Motor neuron (in vitro differentiated cells): Measurements from ENCODE around the gene BCL3. TPM values are rescaled to one million over a fixed set of nuclear protein-coding genes. Genes with fewer than 3 reads are reported as not detected.
A peak's percentile ranks its signal among the peaks of the same experiment; 100 is the strongest.

ENCODE experiments used
- ATAC-seq, 8 experiments: fragments of 200-7000 bp; cut with Tn5 transposase; replicated peaks in 6 of 8; 2 replicates each; pipeline ENCODE4 v1.8.0; 2021; ENCODE audit warnings: mild to moderate bottlenecking in 8 of 8, moderate library complexity in 8 of 8
- H3K27ac ChIP-seq, 2 donors: fragments of 250-450 bp; sonication (Bioruptor Pico); 2 replicates each; pipeline ENCODE4 v1.9.0; 2021; ENCODE audit warnings: antibody characterized with exemption in 2 of 2, mild to moderate bottlenecking in 2 of 2, moderate library complexity in 1 of 2
- H3K4me1 ChIP-seq, 2 donors: fragments of 250-450 bp; sonication (Bioruptor Pico); replicated peaks in 1 of 2; 2 replicates each; pipeline ENCODE4 v1.6.1; 2021; ENCODE audit warnings: antibody characterized with exemption in 2 of 2, mild to moderate bottlenecking in 2 of 2, moderate library complexity in 1 of 2
- H3K4me3 ChIP-seq, 5 donors: fragments of 250-450 bp; sonication (Bioruptor Pico); 2 replicates each; pipeline ENCODE4 v1.9.0; 2021; ENCODE audit warnings: antibody characterized with exemption in 5 of 5, mild to moderate bottlenecking in 5 of 5, moderate library complexity in 4 of 5
- WGBS, 10 experiments: fragments of 450-650 bp; shearing (Covaris generic); methylation state at CpG; one replicate each; pipeline ENCODE4 v1.0.0; 2022; 5-methylcytosine and 5-hydroxymethylcytosine counted together
- in situ Hi-C, 9 experiments: fragments of 400-800 bp; cut with MboI; loops; one replicate each; pipeline ENCODE4 v1.15.0; 2021; ENCODE audit warnings: low sequenced_read_pairs in 9 of 9, low pct_unique_long_range_greater_than_20kb in 2 of 9; ENCODE audit not compliant: unreplicated experiment in 9 of 9
- total RNA-seq, 8 experiments: library from RNA; unstranded; fragments of 300-600 nt; gene quantifications; 2 replicates each; pipeline versions ENCODE4 v1.2.3 to v1.2.4, GENCODE V29; 2022

Gene BCL3
- total RNA-seq, 8 experiments from 2014 or later: 1.2 to 26.8 (median 3.6) TPM

DNA sequence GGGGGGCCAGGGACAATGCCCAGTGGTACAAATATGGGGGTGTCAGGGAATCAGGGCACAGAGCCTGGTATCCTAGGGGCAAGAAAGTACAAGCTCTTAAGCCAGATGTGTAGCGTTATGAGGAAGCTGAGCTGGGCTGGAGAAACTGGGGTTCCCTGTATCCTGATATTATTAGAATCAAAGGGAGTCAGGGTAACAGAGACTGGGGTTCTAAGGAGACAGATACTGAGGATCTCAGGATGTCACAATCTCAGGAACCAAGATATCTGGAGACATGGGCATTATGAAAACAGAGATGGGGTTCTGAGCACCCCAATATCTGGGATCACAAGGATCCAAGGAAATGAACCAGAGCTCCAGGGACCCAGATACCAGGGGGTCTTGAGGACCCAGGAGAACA, 784 bp downstream of the BCL3 start:
- ATAC-seq: no peak
- Histone ChIP-seq H3K27ac (no peak overlapping the region), H3K4me3 (peak overlapping the region in 4 of 5 donors; percentile 40 to 59 (median 49)), H3K4me1 (peaks cover 10 to 19% of the 10 kb centered on the region in 2 donors)
- no CpG with 5 or more reads among the region's 1 CpG for WGBS, 10 experiments
- in situ Hi-C loops: no loop called here

DNA sequence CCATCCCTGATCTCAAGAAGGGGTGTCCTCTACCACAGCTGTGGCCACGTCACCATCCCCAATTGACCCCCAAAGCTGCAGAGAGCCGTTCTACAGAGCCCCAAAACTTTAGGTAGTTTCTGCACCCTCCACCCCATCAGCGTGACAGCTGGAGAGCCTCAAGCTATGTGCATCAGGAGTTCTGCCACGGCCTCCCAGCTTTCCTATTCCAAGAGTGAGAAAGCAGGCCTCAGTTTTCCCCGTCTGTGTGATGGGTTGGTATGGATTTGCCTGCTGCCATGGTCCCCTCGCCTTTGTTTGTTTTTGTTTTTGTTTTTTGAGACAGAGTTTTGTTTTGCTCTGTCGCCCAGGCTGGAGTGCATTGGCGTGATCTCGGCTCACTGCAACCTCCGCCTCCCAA, 1.5 kb downstream of the BCL3 start:
- in situ Hi-C loops: no loop called here
- Histone ChIP-seq H3K4me3 (no peak overlapping the region), H3K27ac (no peak overlapping the region), H3K4me1 (peaks cover 17 to 26% of the 10 kb centered on the region in 2 donors)
- 56 to 100% (median 90%) methylated on average over 1 to 7 of the region's 10 CpGs; no CpG with 5 or more reads in 4 of the 10 experiments for WGBS, 10 experiments
- no peak for ATAC-seq

DNA sequence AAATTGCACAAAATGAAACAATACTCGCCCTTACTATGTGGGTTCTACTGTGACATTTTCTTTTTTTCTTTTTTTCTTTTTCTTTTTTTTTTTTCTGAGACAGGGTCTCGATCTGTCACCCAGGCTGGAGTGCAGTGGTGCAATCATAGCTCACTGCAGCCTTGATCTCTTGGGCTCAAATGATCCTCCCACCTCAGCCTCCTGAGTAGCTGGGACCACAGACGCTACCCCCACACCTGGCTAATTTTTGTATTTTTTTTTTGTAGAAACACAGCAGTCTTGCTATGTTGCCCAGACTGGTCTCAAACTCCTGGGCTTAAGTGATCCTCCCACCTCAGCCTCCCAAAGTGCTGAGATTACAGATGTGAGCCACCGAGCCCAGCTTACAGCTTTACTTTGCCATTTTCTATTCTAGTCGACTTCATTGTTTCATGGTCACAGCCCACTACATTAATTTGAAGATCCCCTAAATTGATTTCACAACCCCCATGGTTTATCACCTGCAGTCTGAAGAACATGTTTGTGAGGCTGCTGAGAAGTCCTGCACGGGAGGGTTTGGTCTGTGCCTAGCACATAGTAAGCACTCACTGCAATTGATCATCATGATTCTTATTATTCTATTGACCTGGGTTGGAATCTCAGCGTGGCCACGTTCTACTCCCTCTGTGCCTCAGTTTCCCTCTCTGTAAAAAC, 3.8 kb downstream of the BCL3 start:
- Histone ChIP-seq H3K4me1 (peaks cover 22 to 28% of the 10 kb centered on the region in 2 donors), H3K27ac (no peak overlapping the region), H3K4me3 (no peak overlapping the region)
- WGBS, 10 experiments: 55 to 95% (median 81%) methylated on average over 1 to 7 of the region's 8 CpGs; no CpG with 5 or more reads in 1 of the 10 experiments
- in situ Hi-C loops: no loop called here
- no peak for ATAC-seq

DNA sequence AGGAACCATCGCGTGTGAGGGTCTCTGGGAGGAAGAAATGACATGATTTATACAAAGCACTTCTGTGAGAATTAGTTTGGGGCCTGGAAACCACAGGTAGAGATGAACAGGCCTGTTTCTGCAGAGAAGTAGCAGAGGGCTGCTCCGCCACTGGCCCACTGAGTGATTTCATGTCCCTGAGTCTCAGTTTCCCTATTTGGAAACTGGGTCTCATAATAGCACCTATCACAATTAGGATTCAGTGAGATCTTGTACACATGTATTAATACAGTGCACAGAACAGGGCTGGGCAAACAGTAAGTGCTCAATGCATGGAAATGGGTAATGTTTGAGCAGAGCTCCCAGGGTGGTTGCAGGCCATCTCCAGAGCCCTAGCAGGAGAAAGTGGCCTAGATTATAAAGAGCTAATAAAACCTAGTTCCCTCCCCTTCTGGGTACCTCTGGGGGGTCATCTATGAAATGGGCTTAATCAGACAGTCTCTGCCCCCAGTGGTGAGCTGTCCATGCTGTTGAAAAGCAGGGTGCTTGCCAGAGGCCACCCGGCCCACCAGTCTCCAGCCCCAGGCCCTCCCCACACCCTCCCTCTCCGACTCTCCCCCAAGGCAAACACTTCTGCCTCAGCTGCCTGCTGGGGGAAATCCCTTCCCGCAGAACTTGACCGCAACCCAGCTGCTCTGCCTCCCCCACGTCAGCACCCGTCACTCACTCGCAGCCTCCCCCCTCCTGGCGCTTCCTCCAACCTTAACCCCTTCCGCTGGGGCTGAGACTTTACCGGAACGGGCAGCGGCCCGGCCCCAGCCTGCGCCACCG, 4.5 kb downstream of the BCL3 start:
- in situ Hi-C loops: no loop called here
- 70 to 100% (median 90%) methylated on average over 1 to 2 of the region's 18 CpGs; no CpG with 5 or more reads in 3 of the 10 experiments for WGBS, 10 experiments
- peak; percentile 11 to 64 (median 30) for ATAC-seq

DNA sequence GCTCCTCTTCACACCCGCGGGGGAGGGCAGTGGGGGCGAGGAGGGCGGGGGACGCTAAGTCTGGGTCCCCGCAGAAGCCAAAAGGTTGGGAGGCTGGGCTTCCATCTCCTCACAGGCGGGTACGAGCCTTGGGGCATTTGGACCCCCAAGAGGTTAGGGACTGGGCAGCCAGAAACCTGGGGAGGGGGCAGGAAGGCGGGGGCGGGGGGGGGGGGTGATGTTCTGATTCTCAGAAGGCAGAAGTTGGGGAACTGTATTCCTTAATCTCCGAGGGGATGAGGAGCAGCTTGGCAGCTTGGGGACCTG, 5.1 kb downstream of the BCL3 start:
- in situ Hi-C loops: no loop called here

More for the DNA sequence above, 4.5 kb downstream of the BCL3 start:
- Histone ChIP-seq H3K4me1 (peaks cover 22 to 29% of the 10 kb centered on the region in 2 donors), H3K4me3 (peak overlapping the region in 3 of 5 donors; percentile 17 to 34 (median 20)), H3K27ac (no peak overlapping the region)

DNA sequence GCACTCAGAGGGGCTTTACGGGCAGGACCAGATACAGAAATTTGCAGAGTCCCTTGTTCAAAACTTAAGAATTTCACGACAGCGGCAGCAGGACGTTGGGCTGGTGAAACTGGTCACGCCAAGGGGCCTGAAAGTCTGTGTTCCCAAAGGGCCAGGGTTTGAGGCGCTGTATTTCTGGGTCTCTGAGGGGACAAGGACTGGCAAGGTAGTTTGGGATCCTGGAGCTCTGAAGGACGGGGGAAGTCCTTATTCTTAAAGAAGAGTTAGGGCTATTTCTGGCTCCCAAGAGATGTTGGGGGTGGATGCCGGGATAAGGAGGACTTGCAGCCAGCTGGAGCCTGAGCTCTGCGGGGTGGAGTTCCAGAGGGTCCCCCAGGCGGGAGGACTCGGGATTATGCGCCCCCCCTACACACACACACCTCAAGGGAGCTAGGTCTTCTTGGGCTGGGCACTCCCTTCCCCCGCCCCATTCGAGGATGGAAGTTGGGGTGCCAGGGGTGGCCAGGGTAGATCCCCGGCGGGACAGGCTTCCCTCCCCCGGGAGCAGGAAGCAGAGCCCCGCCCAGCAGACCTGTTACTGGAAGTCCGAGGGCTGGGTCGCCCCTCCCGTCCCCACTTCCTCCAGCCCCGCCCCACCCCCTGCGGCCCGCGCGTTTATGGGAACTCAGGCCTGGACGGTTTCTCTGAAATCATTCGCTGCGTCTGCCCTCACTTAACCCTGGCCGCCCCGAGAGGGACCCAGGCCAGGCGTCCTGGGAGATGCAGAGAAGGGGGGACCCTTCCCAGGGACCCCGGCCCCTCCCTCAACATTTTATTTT, 5.6 kb downstream of the BCL3 start:
- Histone ChIP-seq H3K27ac (no peak overlapping the region), H3K4me3 (peak overlapping the region in 3 of 5 donors; percentile 8 to 34 (median 17)), H3K4me1 (peaks cover 26 to 35% of the 10 kb centered on the region in 2 donors)
- in situ Hi-C loops: no loop called here
- peak; percentile 3 to 46 (median 14) for ATAC-seq
- WGBS, 10 experiments: 0 to 37% (median 15%) methylated on average over 2 to 7 of the region's 33 CpGs; no CpG with 5 or more reads in 6 of the 10 experiments

More for the DNA sequence above, 5.1 kb downstream of the BCL3 start:
- H3K4me3 ChIP-seq: peak overlapping the region in 3 of 5 donors; percentile 17 to 34 (median 20)
- H3K27ac ChIP-seq: no peak overlapping the region
- ATAC-seq: no peak
- peaks cover 24 to 33% of the 10 kb centered on the region in 2 donors for H3K4me1 ChIP-seq
- 0% methylated on average over 1 of the region's 11 CpGs; no CpG with 5 or more reads in 9 of the 10 experiments for WGBS, 10 experiments

DNA sequence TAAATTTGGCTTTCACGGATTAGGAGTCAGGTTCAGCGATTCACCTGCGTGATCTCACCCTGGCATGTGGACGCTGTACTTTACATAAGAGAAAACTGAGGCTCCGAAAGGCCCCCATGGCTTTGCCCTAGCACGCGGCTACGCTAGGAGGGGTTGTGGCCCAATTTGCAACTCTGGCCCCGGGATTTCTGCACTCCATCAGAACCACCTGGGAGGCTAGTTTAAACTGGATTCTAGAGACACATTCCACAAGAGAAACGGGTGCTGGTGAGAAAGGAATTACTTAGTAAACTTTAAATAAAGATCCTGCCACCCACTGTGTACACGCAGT, 6.2 kb downstream of the BCL3 start:
- in situ Hi-C loops: no loop called here
- H3K4me3 ChIP-seq: peak overlapping the region in 3 of 5 donors; percentile 8 to 34 (median 17)
- peak in 1 of 8 experiments; percentile 0 for ATAC-seq
- H3K4me1 ChIP-seq: peaks cover 26 to 35% of the 10 kb centered on the region in 2 donors
- 23 to 57% (median 50%) methylated on average over 2 to 8 of the region's 11 CpGs; no CpG with 5 or more reads in 5 of the 10 experiments for WGBS, 10 experiments
- no peak overlapping the region for H3K27ac ChIP-seq

DNA sequence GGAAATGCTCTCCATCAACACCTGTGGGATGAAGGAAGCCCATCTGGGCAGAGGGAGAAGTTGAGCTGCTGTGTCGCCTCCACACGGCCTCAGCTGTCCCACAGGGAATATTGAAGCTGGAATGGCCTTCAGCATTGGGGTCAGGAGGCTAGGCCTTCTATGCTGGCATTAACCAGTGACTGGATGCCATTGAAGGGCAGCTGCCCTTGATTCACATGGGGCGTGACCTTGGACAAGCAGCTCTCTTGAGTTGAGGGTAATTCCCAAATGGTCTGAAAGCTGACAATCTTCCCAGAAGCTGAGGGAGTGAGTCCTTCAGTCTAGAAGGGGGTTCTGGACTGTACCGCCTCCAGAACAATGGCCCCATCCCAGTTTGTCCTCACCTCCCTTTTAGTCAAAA, 6.7 kb downstream of the BCL3 start:
- Histone ChIP-seq H3K4me1 (peaks cover 26 to 35% of the 10 kb centered on the region in 2 donors), H3K27ac (no peak overlapping the region), H3K4me3 (no peak overlapping the region)
- 82 to 100% (median 100%) methylated on average over 1 to 2 of the region's 4 CpGs; no CpG with 5 or more reads in 4 of the 10 experiments for WGBS, 10 experiments
- ATAC-seq: no peak
- in situ Hi-C loops: no loop called here

DNA sequence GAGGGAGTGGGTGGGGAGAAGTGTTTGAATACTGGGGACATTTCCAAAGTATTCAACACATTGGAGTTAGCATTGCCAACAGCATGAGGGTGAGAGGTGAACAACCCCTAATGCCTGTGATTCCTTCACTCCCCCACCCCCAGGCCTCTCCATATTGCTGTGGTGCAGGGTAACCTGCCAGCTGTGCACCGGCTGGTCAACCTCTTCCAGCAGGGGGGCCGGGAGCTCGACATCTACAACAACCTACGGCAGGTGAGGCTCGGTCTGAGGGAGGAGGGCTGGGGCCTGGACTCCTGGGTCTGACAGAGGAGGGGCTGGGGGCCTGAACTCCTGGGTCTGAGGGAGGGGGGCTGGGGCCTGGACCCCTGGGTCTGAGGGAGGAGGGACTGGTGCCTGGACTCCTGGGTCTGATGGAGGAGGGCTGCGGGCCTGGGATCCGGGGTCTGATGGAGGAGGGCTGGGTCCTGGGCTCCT, 7.6 kb downstream of the BCL3 start:
- in situ Hi-C loops: no loop called here
- WGBS, 10 experiments: no CpG with 5 or more reads among the region's 7 CpGs
- no peak overlapping the region for H3K4me3 ChIP-seq
- no peak overlapping the region for H3K27ac ChIP-seq
- H3K4me1 ChIP-seq: peaks cover 26 to 35% of the 10 kb centered on the region in 2 donors
- peak in 1 of 8 experiments; percentile 0 for ATAC-seq

DNA sequence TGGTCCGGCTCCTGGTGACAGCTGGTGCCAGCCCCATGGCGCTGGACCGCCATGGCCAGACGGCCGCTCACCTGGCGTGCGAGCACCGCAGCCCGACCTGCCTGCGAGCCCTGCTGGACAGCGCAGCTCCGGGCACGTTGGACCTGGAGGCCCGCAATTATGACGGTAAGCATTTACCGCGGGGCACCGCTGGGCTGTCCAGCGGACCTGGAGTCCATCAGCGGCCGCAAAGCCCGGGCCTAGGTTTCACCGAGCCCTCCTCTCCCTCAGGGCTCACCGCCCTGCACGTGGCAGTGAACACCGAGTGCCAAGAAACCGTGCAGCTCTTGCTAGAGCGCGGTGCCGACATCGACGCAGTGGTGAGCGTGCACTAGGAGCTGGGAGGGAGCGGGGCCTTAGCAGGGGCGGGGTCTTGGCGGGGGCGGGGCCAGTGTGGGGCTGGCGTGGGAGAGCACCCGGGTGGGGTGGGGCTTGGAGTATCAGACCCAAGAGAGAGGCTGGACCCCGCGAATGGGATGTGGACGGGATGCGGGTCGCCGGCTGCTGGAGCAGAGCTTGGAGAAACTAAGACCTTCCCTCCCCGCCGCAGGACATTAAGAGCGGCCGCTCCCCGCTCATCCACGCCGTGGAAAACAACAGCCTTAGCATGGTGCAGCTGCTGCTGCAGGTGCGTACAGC, 8.7 kb downstream of the BCL3 start:
- Histone ChIP-seq H3K4me3 (peak overlapping the region; percentile 35 to 42 (median 41)), H3K27ac (peak overlapping the region; percentile 52 to 82), H3K4me1 (peaks cover 26 to 35% of the 10 kb centered on the region in 2 donors)
- WGBS, 10 experiments: 8 to 24% (median 16%) methylated on average over 4 to 7 of the region's 53 CpGs; no CpG with 5 or more reads in 7 of the 10 experiments
- in situ Hi-C loops: no loop called here
- peak in 6 of 8 experiments; percentile 0 to 57 (median 54) for ATAC-seq

DNA sequence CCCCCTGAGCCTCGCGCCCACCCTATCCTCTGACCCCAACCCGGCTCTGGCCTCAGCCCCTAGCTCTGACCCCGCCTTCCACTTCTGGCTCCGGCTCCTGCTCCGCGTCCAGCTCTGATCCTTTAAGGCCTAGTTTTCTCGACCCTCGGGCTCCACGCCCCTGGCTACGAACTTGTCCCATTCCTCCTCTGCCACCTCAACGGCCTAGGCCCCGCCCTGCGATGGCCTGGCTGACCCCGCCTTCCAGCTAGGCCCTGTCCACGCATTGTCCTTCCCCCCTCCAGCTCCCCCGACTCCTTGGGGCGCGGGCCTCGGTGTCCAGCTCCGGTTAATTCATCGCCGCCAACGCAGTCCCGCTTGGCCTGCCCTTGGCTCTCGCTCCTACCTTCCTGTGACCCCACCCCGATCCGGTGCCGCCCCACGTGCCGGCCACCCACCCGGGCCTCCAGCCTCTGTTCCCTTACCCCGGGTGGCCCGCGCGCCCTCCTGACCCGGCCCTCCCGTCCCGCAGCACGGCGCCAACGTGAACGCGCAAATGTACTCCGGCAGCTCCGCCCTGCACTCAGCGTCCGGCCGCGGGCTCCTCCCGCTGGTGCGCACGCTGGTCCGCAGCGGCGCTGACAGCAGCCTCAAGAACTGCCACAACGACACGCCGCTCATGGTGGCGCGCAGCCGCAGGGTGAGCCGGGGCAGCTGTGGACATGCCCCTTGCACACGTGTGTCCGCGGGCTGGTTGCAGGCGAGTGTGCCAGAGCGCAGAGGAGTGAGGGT, 9.4 kb downstream of the BCL3 start:
- in situ Hi-C loops: no loop called here
- 0 to 25% methylated on average over 4 to 8 of the region's 68 CpGs; no CpG with 5 or more reads in 8 of the 10 experiments for WGBS, 10 experiments
- peak in 6 of 8 experiments; percentile 2 to 86 (median 82) for ATAC-seq
- H3K27ac ChIP-seq: peak overlapping the region; percentile 52 to 82
- H3K4me3 ChIP-seq: peak overlapping the region; percentile 35 to 42 (median 41)
- peaks cover 26 to 33% of the 10 kb centered on the region in 2 donors for H3K4me1 ChIP-seq
